Measurements from ENCODE around the gene C10orf71. TPM values are rescaled to one million over a fixed set of nuclear protein-coding genes. Genes with fewer than 3 reads are reported as not detected.

The C10orf71 gene
- total RNA-seq, 2 experiments from 2014 or later: not detected

- intact Hi-C loops (cut with micrococcal nuclease): no loop called here
- no peaks in the 10 kb centered on the region for H3K36me3 Mint-ChIP-seq (ENCODE audit: low read depth)
- H3K4me3 Mint-ChIP-seq: no peak overlapping the region
- H3K9me3 Mint-ChIP-seq: no peaks in the 10 kb centered on the region
- DNase-seq: no peak
- H3K27me3 Mint-ChIP-seq (ENCODE audit: low read depth): no peaks in the 10 kb centered on the region
- CTCF ChIA-PET: no interaction called here
- H3K27ac Mint-ChIP-seq: no peak overlapping the region
- no peaks in the 10 kb centered on the region for H3K4me1 Mint-ChIP-seq (ENCODE audit: low read depth)
These were observed 27.2 kb downstream of the C10orf71 start for GRCh38 chr10:49325916-49326783.

GRCh38 chr10:49327036-49327813, 28.3 kb downstream of the C10orf71 start:
- no peaks in the 10 kb centered on the region for H3K4me1 Mint-ChIP-seq (ENCODE audit: low read depth)
- CTCF ChIA-PET: no interaction called here
- H3K4me3 Mint-ChIP-seq: no peak overlapping the region
- H3K9me3 Mint-ChIP-seq: no peaks in the 10 kb centered on the region
- no peak overlapping the region for H3K27ac Mint-ChIP-seq
- intact Hi-C loops (cut with micrococcal nuclease): no loop called here
- H3K27me3 Mint-ChIP-seq (ENCODE audit: low read depth): no peaks in the 10 kb centered on the region
- no peaks in the 10 kb centered on the region for H3K36me3 Mint-ChIP-seq (ENCODE audit: low read depth)
- DNase-seq: no peak

GRCh38 chr10:49328401-49329145, 29.6 kb downstream of the C10orf71 start:
- intact Hi-C loops (cut with micrococcal nuclease): no loop called here
- Mint-ChIP-seq H3K27ac (no peak overlapping the region), H3K27me3 (ENCODE audit: low read depth) (no peaks in the 10 kb centered on the region), H3K9me3 (no peaks in the 10 kb centered on the region), H3K36me3 (ENCODE audit: low read depth) (no peaks in the 10 kb centered on the region), H3K4me3 (no peak overlapping the region), H3K4me1 (ENCODE audit: low read depth) (no peaks in the 10 kb centered on the region)
- DNase-seq: no peak
- CTCF ChIA-PET: no interaction called here

- no peaks in the 10 kb centered on the region for H3K36me3 Mint-ChIP-seq (ENCODE audit: low read depth)
- no peaks in the 10 kb centered on the region for H3K4me1 Mint-ChIP-seq (ENCODE audit: low read depth)
- H3K27ac Mint-ChIP-seq: no peak overlapping the region
- no peaks in the 10 kb centered on the region for H3K9me3 Mint-ChIP-seq
- H3K4me3 Mint-ChIP-seq: no peak overlapping the region
- no peaks in the 10 kb centered on the region for H3K27me3 Mint-ChIP-seq (ENCODE audit: low read depth)
- no peak for DNase-seq
- CTCF ChIA-PET: no interaction called here
- intact Hi-C loops (cut with micrococcal nuclease): no loop called here
These were observed 30.2 kb downstream of the C10orf71 start for GRCh38 chr10:49329146-49329505.

- no peak overlapping the region for H3K27ac Mint-ChIP-seq
- intact Hi-C loops (cut with micrococcal nuclease): no loop called here
- CTCF ChIA-PET: no interaction called here
- peaks cover 5% of the 10 kb centered on the region for H3K9me3 Mint-ChIP-seq
- DNase-seq: no peak
- H3K4me3 Mint-ChIP-seq: no peak overlapping the region
- H3K27me3 Mint-ChIP-seq (ENCODE audit: low read depth): no peaks in the 10 kb centered on the region
- H3K36me3 Mint-ChIP-seq (ENCODE audit: low read depth): peaks cover 1% of the 10 kb centered on the region
- peaks cover 2% of the 10 kb centered on the region for H3K4me1 Mint-ChIP-seq (ENCODE audit: low read depth)
These were observed 31.2 kb downstream of the C10orf71 start for GRCh38 chr10:49330127-49330665.

GRCh38 chr10:49331431-49331830, 32.5 kb downstream of the C10orf71 start:
- Mint-ChIP-seq H3K27me3 (ENCODE audit: low read depth) (no peaks in the 10 kb centered on the region), H3K4me1 (ENCODE audit: low read depth) (peaks cover 2% of the 10 kb centered on the region), H3K27ac (no peak overlapping the region), H3K4me3 (no peak overlapping the region), H3K9me3 (peaks cover 13% of the 10 kb centered on the region), H3K36me3 (ENCODE audit: low read depth) (peaks cover 5% of the 10 kb centered on the region)
- CTCF ChIA-PET: no interaction called here
- no peak for DNase-seq
- intact Hi-C loops (cut with micrococcal nuclease): no loop called here

- DNase-seq: no peak
- CTCF ChIA-PET: no interaction called here
- peaks cover 2% of the 10 kb centered on the region for H3K4me1 Mint-ChIP-seq (ENCODE audit: low read depth)
- intact Hi-C loops (cut with micrococcal nuclease): no loop called here
- H3K36me3 Mint-ChIP-seq (ENCODE audit: low read depth): peaks cover 5% of the 10 kb centered on the region
- peaks cover 13% of the 10 kb centered on the region for H3K9me3 Mint-ChIP-seq
- H3K27me3 Mint-ChIP-seq (ENCODE audit: low read depth): no peaks in the 10 kb centered on the region
- H3K27ac Mint-ChIP-seq: no peak overlapping the region
- no peak overlapping the region for H3K4me3 Mint-ChIP-seq
These were observed 33.4 kb downstream of the C10orf71 start for GRCh38 chr10:49332333-49332732.

GRCh38 chr10:49332768-49333167, 33.8 kb downstream of the C10orf71 start:
- H3K36me3 Mint-ChIP-seq (ENCODE audit: low read depth): peaks cover 5% of the 10 kb centered on the region
- H3K9me3 Mint-ChIP-seq: peaks cover 13% of the 10 kb centered on the region
- H3K4me1 Mint-ChIP-seq (ENCODE audit: low read depth): peaks cover 2% of the 10 kb centered on the region
- intact Hi-C loops (cut with micrococcal nuclease): no loop called here
- H3K27me3 Mint-ChIP-seq (ENCODE audit: low read depth): no peaks in the 10 kb centered on the region
- H3K4me3 Mint-ChIP-seq: no peak overlapping the region
- no peak for DNase-seq
- H3K27ac Mint-ChIP-seq: no peak overlapping the region
- CTCF ChIA-PET: no interaction called here

GRCh38 chr10:49333192-49333591, 34.2 kb downstream of the C10orf71 start:
- no peaks in the 10 kb centered on the region for H3K27me3 Mint-ChIP-seq (ENCODE audit: low read depth)
- H3K36me3 Mint-ChIP-seq (ENCODE audit: low read depth): peaks cover 5% of the 10 kb centered on the region
- H3K27ac Mint-ChIP-seq: no peak overlapping the region
- no peak for DNase-seq
- no peak overlapping the region for H3K4me3 Mint-ChIP-seq
- H3K9me3 Mint-ChIP-seq: peaks cover 13% of the 10 kb centered on the region
- CTCF ChIA-PET: no interaction called here
- H3K4me1 Mint-ChIP-seq (ENCODE audit: low read depth): peaks cover 2% of the 10 kb centered on the region
- intact Hi-C loops (cut with micrococcal nuclease): no loop called here

- no peak overlapping the region for H3K27ac Mint-ChIP-seq
- H3K27me3 Mint-ChIP-seq (ENCODE audit: low read depth): peaks cover 4% of the 10 kb centered on the region
- no peak overlapping the region for H3K4me3 Mint-ChIP-seq
- no peak for DNase-seq
- H3K4me1 Mint-ChIP-seq (ENCODE audit: low read depth): peaks cover 2% of the 10 kb centered on the region
- H3K36me3 Mint-ChIP-seq (ENCODE audit: low read depth): peaks cover 5% of the 10 kb centered on the region
- H3K9me3 Mint-ChIP-seq: peaks cover 13% of the 10 kb centered on the region
- CTCF ChIA-PET: interaction anchor here (0.7 kb wide), 1 partner anchor 12 kb away, joined by 3 read pairs; no protein-coding TSS in a partner anchor
- intact Hi-C loops (cut with micrococcal nuclease): no loop called here
These were observed 36.0 kb downstream of the C10orf71 start for GRCh38 chr10:49334964-49335363.

- intact Hi-C loops (cut with micrococcal nuclease): no loop called here
- H3K36me3 Mint-ChIP-seq (ENCODE audit: low read depth): peaks cover 5% of the 10 kb centered on the region
- H3K4me3 Mint-ChIP-seq: no peak overlapping the region
- CTCF ChIA-PET: interaction anchor here (0.7 kb wide), 1 partner anchor 12 kb away, joined by 3 read pairs; no protein-coding TSS in a partner anchor
- H3K4me1 Mint-ChIP-seq (ENCODE audit: low read depth): peaks cover 2% of the 10 kb centered on the region
- peaks cover 13% of the 10 kb centered on the region for H3K9me3 Mint-ChIP-seq
- no peak overlapping the region for H3K27ac Mint-ChIP-seq
- peaks cover 4% of the 10 kb centered on the region for H3K27me3 Mint-ChIP-seq (ENCODE audit: low read depth)
- DNase-seq: no peak
These were observed 36.5 kb downstream of the C10orf71 start for GRCh38 chr10:49335364-49335972.

GRCh38 chr10:49338604-49339003, 39.6 kb downstream of the C10orf71 start:
- H3K27me3 Mint-ChIP-seq (ENCODE audit: low read depth): peaks cover 7% of the 10 kb centered on the region
- CTCF ChIA-PET: no interaction called here
- peaks cover 2% of the 10 kb centered on the region for H3K4me1 Mint-ChIP-seq (ENCODE audit: low read depth)
- intact Hi-C loops (cut with micrococcal nuclease): no loop called here
- no peak overlapping the region for H3K4me3 Mint-ChIP-seq
- DNase-seq: no peak
- H3K27ac Mint-ChIP-seq: no peak overlapping the region
- H3K36me3 Mint-ChIP-seq (ENCODE audit: low read depth): peaks cover 5% of the 10 kb centered on the region
- H3K9me3 Mint-ChIP-seq: peaks cover 13% of the 10 kb centered on the region
